Omental fat pad (tissue), 4 donors: Measurements from ENCODE around the gene PRKCE. TPM values are rescaled to one million over a fixed set of nuclear protein-coding genes. Genes with fewer than 3 reads are reported as not detected.

Experiments
- ATAC-seq: fragments of 150-250 bp; one replicate; pipeline ENCODE4 v1.9.1; 2016; ENCODE audit warnings: mild to moderate bottlenecking, moderate library complexity; ENCODE audit not compliant: low FRiP score
- DNase-seq: peaks from one replicate; pipeline ENCODE4 v3.0.0-alpha.2; 2019; ENCODE audit warnings: low spot score
- total RNA-seq, 4 donors: library from RNA; depleted of rRNA; stranded (reverse); fragments of >200 nt; gene quantifications; one replicate each; pipeline ENCODE4 v1.1.0, GENCODE V29; 2016
- TF ChIP-seq, protein P1 (sequence below), 3 donors: fragments of 450-650 bp; IDR thresholded peaks; one replicate each; pipeline ENCODE4 v1.5.1; 2016 to 2017; ENCODE audit warnings: antibody characterized with exemption in 3 of 3, mild to moderate bottlenecking in 3 of 3, moderate library complexity in 2 of 3

Gene PRKCE
- total RNA-seq, 4 donors from 2014 or later = 8.8 to 24.3 (median 14.0) TPM

GRCh38 chr2:45892425-45892745 lies 240.9 kb downstream of the PRKCE start:
- TF ChIP-seq, protein P1, sequence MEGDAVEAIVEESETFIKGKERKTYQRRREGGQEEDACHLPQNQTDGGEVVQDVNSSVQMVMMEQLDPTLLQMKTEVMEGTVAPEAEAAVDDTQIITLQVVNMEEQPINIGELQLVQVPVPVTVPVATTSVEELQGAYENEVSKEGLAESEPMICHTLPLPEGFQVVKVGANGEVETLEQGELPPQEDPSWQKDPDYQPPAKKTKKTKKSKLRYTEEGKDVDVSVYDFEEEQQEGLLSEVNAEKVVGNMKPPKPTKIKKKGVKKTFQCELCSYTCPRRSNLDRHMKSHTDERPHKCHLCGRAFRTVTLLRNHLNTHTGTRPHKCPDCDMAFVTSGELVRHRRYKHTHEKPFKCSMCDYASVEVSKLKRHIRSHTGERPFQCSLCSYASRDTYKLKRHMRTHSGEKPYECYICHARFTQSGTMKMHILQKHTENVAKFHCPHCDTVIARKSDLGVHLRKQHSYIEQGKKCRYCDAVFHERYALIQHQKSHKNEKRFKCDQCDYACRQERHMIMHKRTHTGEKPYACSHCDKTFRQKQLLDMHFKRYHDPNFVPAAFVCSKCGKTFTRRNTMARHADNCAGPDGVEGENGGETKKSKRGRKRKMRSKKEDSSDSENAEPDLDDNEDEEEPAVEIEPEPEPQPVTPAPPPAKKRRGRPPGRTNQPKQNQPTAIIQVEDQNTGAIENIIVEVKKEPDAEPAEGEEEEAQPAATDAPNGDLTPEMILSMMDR (IDR thresholded peaks at IDR 0.05) = no peak
- ATAC-seq = no peak
- DNase-seq = no peak

- TF ChIP-seq, protein P1 (IDR thresholded peaks at IDR 0.05) = no peak
- DNase-seq = no peak
Measured at GRCh38 chr2:45892757-45893156, 241.3 kb downstream of the PRKCE start.

DNA sequence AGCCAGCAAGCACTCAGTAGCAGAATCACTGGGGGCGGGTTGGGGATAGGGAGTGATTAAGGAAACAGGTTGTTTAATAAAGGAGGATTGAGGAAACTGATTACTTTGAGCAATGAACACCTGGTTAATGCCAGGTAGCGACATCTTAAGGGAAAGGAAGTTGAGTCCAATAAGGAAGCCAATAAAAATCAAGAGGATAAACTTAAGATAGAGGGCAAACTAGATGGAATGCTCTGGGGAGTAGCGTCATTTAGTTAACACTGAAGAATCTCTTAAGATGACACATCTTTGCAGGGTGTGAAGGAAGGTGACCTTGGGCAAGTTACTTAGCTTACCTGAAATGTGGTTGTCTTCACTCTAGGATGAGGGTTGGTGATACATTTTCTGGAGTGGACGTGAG lies 242.7 kb downstream of the PRKCE start:
- DNase-seq = no peak

More at GRCh38 chr2:45892757-45893156, 241.3 kb downstream of the PRKCE start:
- peak; percentile 13 for ATAC-seq

GRCh38 chr2:45895241-45895861 lies 243.9 kb downstream of the PRKCE start:
- TF ChIP-seq, protein P1 (IDR thresholded peaks at IDR 0.05) = no peak
- DNase-seq = no peak
- ATAC-seq = no peak

More for the DNA sequence above, 242.7 kb downstream of the PRKCE start:
- TF ChIP-seq, protein P1 (IDR thresholded peaks at IDR 0.05) = no peak
- no peak for ATAC-seq

DNA sequence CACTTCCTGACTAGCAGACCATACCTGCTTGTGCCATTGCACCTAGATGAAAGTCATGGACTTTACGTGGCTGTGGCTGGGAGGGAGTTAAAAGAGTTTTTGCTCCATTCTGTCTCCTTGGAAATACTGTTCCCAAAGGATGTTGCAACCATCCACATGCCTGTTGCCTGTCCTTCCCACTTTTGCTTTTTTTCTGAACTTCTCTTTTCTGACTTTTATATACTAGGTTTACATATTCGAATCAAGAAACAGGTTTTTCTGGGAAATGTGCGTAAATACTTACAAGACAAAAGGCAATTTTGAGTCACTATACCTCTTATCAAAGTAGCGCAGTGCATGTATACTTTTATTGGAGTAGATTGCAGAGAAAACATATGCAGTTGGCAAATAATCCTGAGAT lies 244.8 kb downstream of the PRKCE start:
- TF ChIP-seq, protein P1 (IDR thresholded peaks at IDR 0.05) = no peak
- DNase-seq = no peak
- no peak for ATAC-seq

GRCh38 chr2:45897842-45898241 lies 246.4 kb downstream of the PRKCE start:
- ATAC-seq = no peak
- TF ChIP-seq, protein P1 (IDR thresholded peaks at IDR 0.05) = no peak

GRCh38 chr2:45898819-45899218 lies 247.3 kb downstream of the PRKCE start:
- DNase-seq (no peak), ATAC-seq (no peak)
- TF ChIP-seq, protein P1 (IDR thresholded peaks at IDR 0.05) = no peak

More at GRCh38 chr2:45897842-45898241, 246.4 kb downstream of the PRKCE start:
- no peak for DNase-seq
